GM18868 (cell line): ENCODE data around the gene TRIM32.

Experiments
- ATAC-seq: cut with Tn5 transposase; IDR thresholded peaks from one replicate; pipeline ENCODE4 v1.9.1; 2021; ENCODE audit warnings: mild to moderate bottlenecking, moderate library complexity; ENCODE audit not compliant: unreplicated experiment

The TRIM32 gene

DNA sequence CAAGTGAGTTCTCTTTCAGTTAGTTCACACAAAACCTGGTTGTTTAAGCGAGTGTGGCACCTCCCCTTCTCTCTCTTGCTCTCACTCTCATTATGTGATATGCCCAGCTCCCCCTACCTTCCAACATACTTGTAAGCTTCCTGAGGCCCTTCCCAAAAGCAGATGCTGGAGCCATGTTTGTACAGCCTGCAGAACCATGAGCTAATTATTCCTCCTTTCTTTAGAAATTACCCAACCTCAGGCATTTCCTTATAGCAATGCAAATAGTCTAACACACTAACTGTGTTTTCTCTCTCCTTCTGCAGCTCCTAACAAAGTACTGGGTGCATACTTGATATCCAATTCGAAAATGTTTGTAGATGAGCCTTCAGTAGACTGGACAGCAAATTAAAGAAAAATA lies 62.7 kb downstream of the TRIM32 start:
- ATAC-seq, result no peak

DNA sequence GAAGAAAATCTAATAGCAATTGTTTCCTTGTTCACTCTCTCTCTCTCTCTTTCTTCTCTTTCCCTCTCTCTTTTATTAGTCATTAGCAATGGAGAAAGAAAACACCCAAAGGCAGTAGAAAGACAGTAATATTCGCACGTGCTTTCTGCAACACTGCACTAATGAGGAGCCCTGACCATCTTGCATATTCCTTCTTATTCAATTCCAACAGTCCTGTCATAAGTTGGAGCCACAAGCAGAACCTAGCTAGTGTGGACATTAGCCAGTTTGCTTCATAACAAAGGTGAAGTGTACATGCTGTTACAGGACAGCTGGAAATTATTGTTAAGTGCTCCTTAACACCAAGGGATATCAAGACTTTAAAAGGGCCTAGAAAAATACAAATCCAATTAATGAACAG lies 63.4 kb downstream of the TRIM32 start:
- ATAC-seq, result no peak
